CD4-positive, alpha-beta memory T cell (primary cell): ENCODE data around the gene COL1A2. TPM values are rescaled to one million over a fixed set of nuclear protein-coding genes. Genes with fewer than 3 reads are reported as not detected.

Experiments
- CTCF ChIA-PET: fragments of 350-600 bp; sonication (Branson Sonifier 250); formaldehyde crosslinking; loops from one replicate; lab custom pipeline; 2021; ENCODE audit warnings: inconsistent platforms; ENCODE audit not compliant: partially characterized antibody; lab: Charles Lee
- POLR2A ChIA-PET: fragments of 350-600 bp; sonication (Branson Sonifier 250); formaldehyde crosslinking; loops from one replicate; lab custom pipeline; 2021; ENCODE audit not compliant: partially characterized antibody; lab: Charles Lee
- DNase-seq, 5 donors: peaks; one replicate each; pipeline versions ENCODE4 v3.0.0 to v3.0.0-alpha.2; 2020 to 2022; ENCODE audit warnings: mixed read lengths in 1 of 5
- H3K27ac ChIP-seq: one replicate; pipeline ENCODE4 v1.7.0; 2013; ENCODE audit warnings: low read depth, low read length
- H3K27me3 ChIP-seq: 2 replicates; pipeline ENCODE4 v1.7.0; 2013; ENCODE audit warnings: mild to moderate bottlenecking, low read length, moderate library complexity; ENCODE audit not compliant: insufficient read depth
- H3K36me3 ChIP-seq: 2 replicates; pipeline ENCODE4 v1.7.0; 2013; ENCODE audit warnings: mild to moderate bottlenecking, low read length, moderate library complexity; ENCODE audit not compliant: insufficient read depth
- H3K4me1 ChIP-seq: 2 replicates; pipeline ENCODE4 v1.7.0; 2013; ENCODE audit warnings: mild to moderate bottlenecking, low read length, moderate library complexity; ENCODE audit not compliant: insufficient read depth
- H3K4me3 ChIP-seq, 2 donors: one replicate each; pipeline ENCODE4 v1.7.0; 2013; ENCODE audit warnings: low read length in 2 of 2, mild to moderate bottlenecking in 1 of 2
- H3K9me3 ChIP-seq, 2 donors: one replicate each; pipeline ENCODE4 v1.7.0; 2013; ENCODE audit warnings: low read length in 2 of 2, control low read depth in 1 of 2; ENCODE audit not compliant: control insufficient read depth in 1 of 2
- H3K27ac Mint-ChIP-seq, 7 donors: one replicate each; pipeline ENCODE4 v1.8.0; 2020 to 2021; ENCODE audit warnings: mixed read lengths in 7 of 7, mild to moderate bottlenecking in 6 of 7, inconsistent platforms in 3 of 7, moderate library complexity in 3 of 7
- H3K27me3 Mint-ChIP-seq, 2 donors: one replicate each; pipeline ENCODE4 v1.8.0; 2020 to 2021; ENCODE audit warnings: mixed read lengths in 2 of 2
- H3K36me3 Mint-ChIP-seq, 2 donors: one replicate each; pipeline ENCODE4 v1.8.0; 2020 to 2021; ENCODE audit warnings: mixed read lengths in 2 of 2, inconsistent platforms in 1 of 2, mild to moderate bottlenecking in 1 of 2
- H3K4me1 Mint-ChIP-seq, 4 donors: one replicate each; pipeline ENCODE4 v1.8.0; 2020 to 2021; ENCODE audit warnings: mixed read lengths in 4 of 4, mild to moderate bottlenecking in 1 of 4
- H3K4me3 Mint-ChIP-seq, 8 donors: one replicate each; pipeline ENCODE4 v1.8.0; 2020 to 2021; ENCODE audit warnings: mixed read lengths in 8 of 8, mild to moderate bottlenecking in 7 of 8, moderate library complexity in 6 of 8, inconsistent platforms in 3 of 8
- H3K9me3 Mint-ChIP-seq, 8 donors: one replicate each; pipeline ENCODE4 v1.8.0; 2020 to 2021; ENCODE audit warnings: mixed read lengths in 8 of 8, mild to moderate bottlenecking in 5 of 8, inconsistent platforms in 3 of 8, moderate library complexity in 1 of 8
- intact Hi-C: fragments of 100-400 bp; cut with micrococcal nuclease; formaldehyde crosslinking; loops from one replicate; pipeline ENCODE4 v1.15.1; 2023
- polyA plus RNA-seq, 2 donors: library from polyadenylated mRNA; unstranded; fragments of 300-500 nt; fragmentation: Illumina TruSeq; gene quantifications; one replicate each; pipeline ENCODE4 v1.2.3, GENCODE V29; 2021
- total RNA-seq, 2 experiments: library from RNA; stranded (reverse); gene quantifications; one replicate each; pipeline ENCODE4 v1.2.3, GENCODE V29; 2021

COL1A2 gene
- total and polyA plus RNA-seq, 4 experiments from 2014 or later, result not detected

DNA sequence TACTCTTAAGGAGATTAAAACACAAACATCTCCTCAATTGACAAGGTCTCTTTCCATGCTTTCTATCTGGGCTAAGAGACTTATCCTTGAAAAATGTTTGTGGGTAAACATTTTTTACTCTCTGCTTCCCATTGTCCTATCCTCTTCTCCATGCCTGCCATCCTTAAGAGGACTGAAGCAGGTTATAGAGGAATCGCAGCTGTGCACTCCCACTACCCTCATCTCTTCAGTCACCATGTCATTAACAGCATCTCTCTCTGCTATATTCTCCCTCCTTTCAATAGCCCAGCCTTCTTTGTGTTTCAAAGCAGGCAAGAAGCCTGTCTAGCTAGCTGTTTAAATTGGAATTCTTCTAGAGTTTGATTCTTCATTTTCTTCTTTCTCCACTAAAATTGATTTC lies 22.6 kb downstream of the COL1A2 start:
- Histone ChIP-seq H3K36me3 (no peaks in the 10 kb centered on the region), H3K9me3 (no peaks in the 10 kb centered on the region), H3K4me3 (no peak overlapping the region), H3K27ac (no peak overlapping the region), H3K4me1 (no peaks in the 10 kb centered on the region), H3K27me3 (no peaks in the 10 kb centered on the region)
- Mint-ChIP-seq H3K27me3 (peaks cover 3 to 15% of the 10 kb centered on the region in 2 donors), H3K4me1 (no peaks in the 10 kb centered on the region), H3K36me3 (no peaks in the 10 kb centered on the region), H3K4me3 (no peak overlapping the region), H3K27ac (peak overlapping the region in 1 of 7 donors; percentile 40), H3K9me3 (no peaks in the 10 kb centered on the region)
- intact Hi-C loops, result no loop called here
- POLR2A ChIA-PET, result no interaction called here
- DNase-seq, result no peak
- CTCF ChIA-PET, result no interaction called here

DNA sequence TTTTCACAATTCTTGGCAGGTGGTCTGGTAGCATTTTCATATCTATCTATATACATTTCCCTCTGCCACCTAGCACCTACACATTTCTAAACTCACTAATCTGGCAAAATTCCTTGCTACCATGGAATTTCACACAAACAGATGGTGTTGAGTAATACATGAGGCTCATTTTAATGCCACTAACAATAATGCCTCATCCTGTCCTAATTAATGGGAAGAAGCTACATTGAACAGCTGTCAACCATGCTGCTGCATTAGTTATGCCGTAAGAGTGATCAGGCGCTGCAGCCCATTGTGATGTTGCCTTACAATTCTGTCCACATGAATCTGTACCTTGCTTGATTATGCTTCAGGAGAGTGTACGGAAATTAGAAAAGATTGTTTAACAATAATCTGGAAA lies 23.2 kb downstream of the COL1A2 start:
- intact Hi-C loops, result no loop called here
- Mint-ChIP-seq H3K4me1 (no peaks in the 10 kb centered on the region), H3K4me3 (no peak overlapping the region), H3K27ac (no peak overlapping the region), H3K27me3 (peaks cover 3 to 15% of the 10 kb centered on the region in 2 donors), H3K9me3 (no peaks in the 10 kb centered on the region), H3K36me3 (no peaks in the 10 kb centered on the region)
- ChIA-PET CTCF (no interaction called here), POLR2A (no interaction called here)
- no peaks in the 10 kb centered on the region for H3K36me3 ChIP-seq
- H3K4me1 ChIP-seq, result no peaks in the 10 kb centered on the region
- no peaks in the 10 kb centered on the region for H3K9me3 ChIP-seq
- DNase-seq, result no peak
- H3K27ac ChIP-seq, result no peak overlapping the region
- H3K27me3 ChIP-seq, result no peaks in the 10 kb centered on the region
- H3K4me3 ChIP-seq, result no peak overlapping the region

DNA sequence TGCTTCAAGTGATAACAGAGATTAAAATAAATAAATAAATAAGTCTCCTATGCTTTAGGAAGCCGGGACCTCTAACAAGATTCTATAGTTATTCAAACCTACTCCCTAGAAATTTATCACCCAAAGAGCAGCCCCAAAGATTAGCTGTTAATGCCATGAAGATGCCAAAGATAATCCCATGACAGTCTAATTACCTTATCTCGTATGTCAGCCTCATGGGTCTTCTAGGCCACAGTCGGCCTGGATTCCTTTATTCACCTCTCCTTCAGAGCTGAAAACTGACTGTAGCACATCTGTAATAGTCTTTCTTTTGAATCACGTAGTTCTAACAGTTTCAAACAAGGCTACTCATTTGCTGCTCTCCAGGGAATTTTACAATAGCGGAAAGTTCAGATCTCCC lies 24.2 kb downstream of the COL1A2 start:
- Histone ChIP-seq H3K9me3 (no peaks in the 10 kb centered on the region), H3K27ac (no peak overlapping the region), H3K36me3 (no peaks in the 10 kb centered on the region), H3K4me3 (no peak overlapping the region), H3K4me1 (no peaks in the 10 kb centered on the region), H3K27me3 (no peaks in the 10 kb centered on the region)
- no peaks in the 10 kb centered on the region for H3K4me1 Mint-ChIP-seq
- DNase-seq, result no peak
- H3K27ac Mint-ChIP-seq, result no peak overlapping the region
- CTCF ChIA-PET, result no interaction called here
- no peaks in the 10 kb centered on the region for H3K36me3 Mint-ChIP-seq
- POLR2A ChIA-PET, result no interaction called here
- H3K9me3 Mint-ChIP-seq, result no peaks in the 10 kb centered on the region
- intact Hi-C loops, result no loop called here
- no peak overlapping the region for H3K4me3 Mint-ChIP-seq
- peaks cover 3 to 16% of the 10 kb centered on the region in 2 donors for H3K27me3 Mint-ChIP-seq

DNA sequence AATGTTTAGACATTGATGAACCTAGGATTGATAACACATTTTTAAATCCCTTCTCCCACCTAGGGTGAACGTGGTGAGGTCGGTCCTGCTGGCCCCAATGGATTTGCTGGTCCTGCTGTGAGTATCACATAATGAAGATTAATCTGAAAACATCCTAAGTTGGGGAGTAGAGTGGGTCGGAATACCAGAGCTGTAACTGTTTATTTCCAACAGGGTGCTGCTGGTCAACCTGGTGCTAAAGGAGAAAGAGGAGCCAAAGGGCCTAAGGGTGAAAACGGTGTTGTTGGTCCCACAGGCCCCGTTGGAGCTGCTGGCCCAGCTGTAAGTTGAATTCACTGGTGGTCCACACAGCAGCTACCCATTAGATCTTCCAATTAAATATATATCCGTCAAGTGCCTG lies 25.6 kb downstream of the COL1A2 start:
- no peak overlapping the region for H3K4me3 Mint-ChIP-seq

DNA sequence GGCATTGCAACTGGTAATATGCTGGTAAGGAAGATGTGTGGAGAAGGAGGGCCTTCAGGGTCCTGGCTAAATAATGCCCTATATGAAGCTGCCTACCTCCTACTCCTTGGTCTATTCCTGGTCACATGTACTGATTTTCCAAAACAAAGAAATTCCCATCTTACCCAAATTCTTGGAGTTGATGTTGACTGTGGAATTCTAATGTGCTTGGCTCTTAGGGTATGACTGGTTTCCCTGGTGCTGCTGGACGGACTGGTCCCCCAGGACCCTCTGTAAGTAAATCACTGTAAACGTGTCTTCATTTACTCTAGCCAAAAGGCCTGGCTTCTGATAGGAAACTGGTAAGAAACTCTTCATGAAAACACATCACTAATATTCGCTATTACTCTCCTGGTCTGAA lies 27.0 kb downstream of the COL1A2 start:
- ChIA-PET CTCF (no interaction called here), POLR2A (no interaction called here)
- Mint-ChIP-seq H3K4me3 (no peak overlapping the region), H3K9me3 (no peaks in the 10 kb centered on the region), H3K27ac (no peak overlapping the region), H3K4me1 (no peaks in the 10 kb centered on the region), H3K36me3 (no peaks in the 10 kb centered on the region), H3K27me3 (peaks cover 5 to 12% of the 10 kb centered on the region in 2 donors)
- intact Hi-C loops, result no loop called here
- no peaks in the 10 kb centered on the region for H3K27me3 ChIP-seq
- no peak overlapping the region for H3K4me3 ChIP-seq
- H3K27ac ChIP-seq, result no peak overlapping the region
- no peak for DNase-seq
- no peaks in the 10 kb centered on the region for H3K9me3 ChIP-seq
- H3K4me1 ChIP-seq, result no peaks in the 10 kb centered on the region
- no peaks in the 10 kb centered on the region for H3K36me3 ChIP-seq

More for the DNA sequence above, 25.6 kb downstream of the COL1A2 start:
- intact Hi-C loops, result no loop called here
- Mint-ChIP-seq H3K27me3 (peaks cover 5 to 14% of the 10 kb centered on the region in 2 donors), H3K27ac (no peak overlapping the region), H3K36me3 (no peaks in the 10 kb centered on the region), H3K4me1 (no peaks in the 10 kb centered on the region), H3K9me3 (no peaks in the 10 kb centered on the region)
- Histone ChIP-seq H3K9me3 (no peaks in the 10 kb centered on the region), H3K27ac (no peak overlapping the region), H3K4me3 (no peak overlapping the region), H3K4me1 (no peaks in the 10 kb centered on the region), H3K36me3 (no peaks in the 10 kb centered on the region), H3K27me3 (no peaks in the 10 kb centered on the region)
- DNase-seq, result no peak
- ChIA-PET CTCF (interaction anchor here (0.6 kb wide), 1 partner anchor 29 kb away, joined by 3 read pairs; no protein-coding TSS in a partner anchor), POLR2A (no interaction called here)

DNA sequence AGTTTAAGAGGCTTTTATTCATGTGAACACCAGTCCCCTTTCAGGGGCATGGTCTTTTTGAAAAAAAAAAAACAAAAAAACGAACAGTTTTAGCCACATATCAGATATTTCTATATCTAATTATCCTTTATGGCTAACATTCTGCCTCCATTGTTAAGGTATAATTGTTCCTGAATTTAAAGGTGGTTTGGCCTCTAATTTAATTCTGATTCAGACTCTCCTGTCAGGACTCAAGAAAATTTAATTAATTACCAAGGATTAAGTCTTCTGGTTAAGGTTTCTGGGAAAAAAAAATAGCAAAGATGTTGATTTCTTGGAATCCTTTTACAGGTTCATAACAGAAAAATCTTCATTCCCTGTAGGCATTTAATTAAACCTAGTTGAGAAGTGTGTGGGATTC lies 27.4 kb downstream of the COL1A2 start:
- no peak overlapping the region for H3K27ac Mint-ChIP-seq
- ChIA-PET CTCF (no interaction called here), POLR2A (no interaction called here)
- no peak overlapping the region for H3K4me3 Mint-ChIP-seq
- no peak for DNase-seq
- H3K36me3 Mint-ChIP-seq, result no peaks in the 10 kb centered on the region
- no peak overlapping the region for H3K4me3 ChIP-seq
- no peaks in the 10 kb centered on the region for H3K9me3 Mint-ChIP-seq
- no peaks in the 10 kb centered on the region for H3K27me3 ChIP-seq
- no peaks in the 10 kb centered on the region for H3K36me3 ChIP-seq
- H3K4me1 Mint-ChIP-seq, result no peaks in the 10 kb centered on the region
- intact Hi-C loops, result no loop called here
- H3K27me3 Mint-ChIP-seq, result peaks cover 5 to 12% of the 10 kb centered on the region in 2 donors
- H3K9me3 ChIP-seq, result no peaks in the 10 kb centered on the region
- no peak overlapping the region for H3K27ac ChIP-seq
- H3K4me1 ChIP-seq, result no peaks in the 10 kb centered on the region

DNA sequence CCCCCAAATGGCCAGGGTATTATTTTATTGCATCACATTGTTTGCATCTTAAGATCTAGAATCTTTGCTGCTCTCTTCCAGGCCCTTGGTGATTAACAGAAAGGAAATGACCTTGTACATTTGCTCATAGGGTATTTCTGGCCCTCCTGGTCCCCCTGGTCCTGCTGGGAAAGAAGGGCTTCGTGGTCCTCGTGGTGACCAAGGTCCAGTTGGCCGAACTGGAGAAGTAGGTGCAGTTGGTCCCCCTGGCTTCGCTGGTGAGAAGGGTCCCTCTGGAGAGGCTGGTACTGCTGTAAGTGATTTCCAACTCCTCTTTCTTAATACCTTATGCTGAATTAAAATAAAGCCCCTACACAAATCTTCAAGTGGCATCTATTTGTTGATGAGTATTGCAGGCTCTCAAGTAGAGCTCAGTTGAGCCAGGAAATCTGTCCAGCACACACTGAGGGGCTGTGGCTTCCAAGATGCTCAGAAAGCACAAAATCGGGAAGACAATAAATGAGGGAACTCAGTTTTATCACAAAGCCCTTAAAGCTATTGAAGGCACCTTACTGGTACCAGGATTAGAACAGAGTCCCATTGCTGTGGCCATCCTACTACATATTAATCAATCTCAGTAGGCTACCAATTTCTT lies 28.2 kb downstream of the COL1A2 start:
- Mint-ChIP-seq H3K27ac (no peak overlapping the region), H3K36me3 (no peaks in the 10 kb centered on the region), H3K4me3 (no peak overlapping the region), H3K9me3 (no peaks in the 10 kb centered on the region), H3K27me3 (peaks cover 3 to 12% of the 10 kb centered on the region in 2 donors), H3K4me1 (no peaks in the 10 kb centered on the region)
- Histone ChIP-seq H3K27me3 (no peaks in the 10 kb centered on the region), H3K4me3 (no peak overlapping the region), H3K4me1 (no peaks in the 10 kb centered on the region), H3K27ac (no peak overlapping the region), H3K36me3 (no peaks in the 10 kb centered on the region), H3K9me3 (no peaks in the 10 kb centered on the region)
- CTCF ChIA-PET, result no interaction called here
- DNase-seq, result no peak
- POLR2A ChIA-PET, result no interaction called here
- intact Hi-C loops, result no loop called here
